NT2/D1 (cell line): ENCODE results near the gene NCAM2.

Experiments used
- DNase-seq: peaks from one replicate; pipeline ENCODE4 v3.0.0-alpha.2; 2011; ENCODE audit warnings: low read depth, low spot score
- H3K27me3 ChIP-seq: 2 replicates; pipeline ENCODE4 v1.6.0; 2011; ENCODE audit warnings: mild to moderate bottlenecking; ENCODE audit not compliant: insufficient read length, insufficient read depth
- H3K36me3 ChIP-seq: 2 replicates; pipeline ENCODE4 v1.6.1; 2011; ENCODE audit warnings: mild to moderate bottlenecking, low read length, mixed read lengths; ENCODE audit not compliant: insufficient read depth, insufficient read length
- H3K4me1 ChIP-seq: 2 replicates; pipeline ENCODE4 v1.5.1; 2011; ENCODE audit not compliant: insufficient read depth, insufficient read length
- H3K4me3 ChIP-seq: 2 replicates; pipeline ENCODE4 v1.5.1; 2011; ENCODE audit warnings: low read depth; ENCODE audit not compliant: insufficient read length
- H3K9ac ChIP-seq: 2 replicates; pipeline ENCODE4 v1.6.0; 2011; ENCODE audit warnings: low read depth; ENCODE audit not compliant: insufficient read length
- H3K9me3 ChIP-seq: 2 replicates; pipeline ENCODE4 v1.5.1; 2011; ENCODE audit warnings: mild to moderate bottlenecking, low read length; ENCODE audit not compliant: insufficient read depth
- SUZ12 ChIP-seq: IDR thresholded peaks from 2 replicates; pipeline ENCODE4 v1.6.1; 2011; ENCODE audit not compliant: insufficient read length, insufficient read depth; ENCODE audit errors: extremely low read depth
- YY1 ChIP-seq: IDR thresholded peaks from 2 replicates; pipeline ENCODE4 v1.6.1; 2011; ENCODE audit not compliant: insufficient read length, insufficient read depth
- ZNF274 ChIP-seq: IDR thresholded peaks from 2 replicates; pipeline ENCODE4 v1.6.1; 2011; ENCODE audit warnings: mild to moderate bottlenecking, low read depth, low read length

NCAM2 gene

DNA sequence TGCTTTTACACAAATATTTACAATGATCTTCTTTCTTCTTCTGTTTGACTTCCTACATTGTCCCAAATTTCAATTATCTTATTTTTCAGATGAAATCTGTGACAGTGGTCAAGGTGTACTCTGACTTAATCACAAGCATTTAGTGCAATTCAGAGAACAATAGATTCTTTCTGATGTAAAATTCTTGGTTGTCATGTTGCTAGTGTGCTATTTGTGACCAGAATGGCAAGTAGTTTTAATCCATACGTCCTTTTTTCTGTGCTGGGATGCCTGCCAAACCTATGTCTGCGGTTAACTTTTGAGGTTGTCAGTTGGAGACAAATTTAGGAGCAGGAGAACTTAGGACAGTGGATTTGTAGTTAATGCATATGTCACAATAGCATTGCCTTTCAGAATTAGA, 31.0 kb downstream of the NCAM2 start:
- no peak overlapping the region for H3K4me3 ChIP-seq
- DNase-seq: peak; percentile 16
- H3K4me1 ChIP-seq: no peaks in the 10 kb centered on the region
- no peak for TF ChIP-seq YY1
- no peak for TF ChIP-seq SUZ12
- TF ChIP-seq ZNF274: no peak
- H3K27me3 ChIP-seq: no peaks in the 10 kb centered on the region
- no peak overlapping the region for H3K9ac ChIP-seq
- H3K9me3 ChIP-seq: no peaks in the 10 kb centered on the region
- H3K36me3 ChIP-seq: no peaks in the 10 kb centered on the region

DNA sequence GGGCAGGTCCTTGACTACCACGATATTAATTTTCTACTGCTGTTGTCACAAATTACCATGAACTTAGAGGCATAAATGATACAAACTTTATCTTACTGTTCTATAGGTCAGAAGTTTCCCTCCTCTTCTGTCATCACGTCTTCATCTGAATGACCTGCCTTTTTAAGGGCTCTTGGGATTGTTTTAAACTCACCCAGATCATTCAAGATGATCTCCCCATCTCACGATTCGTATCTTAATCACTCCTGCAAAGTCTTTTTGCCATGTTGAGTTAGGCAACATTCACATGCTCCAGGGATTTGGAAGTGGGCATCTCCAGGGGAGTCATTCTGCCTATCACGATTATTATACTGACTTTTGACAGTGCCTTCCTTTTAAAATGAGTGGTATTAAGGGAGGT, 32.1 kb downstream of the NCAM2 start:
- TF ChIP-seq YY1: no peak
- no peak for TF ChIP-seq ZNF274
- TF ChIP-seq SUZ12: no peak
- H3K27me3 ChIP-seq: no peaks in the 10 kb centered on the region
- no peaks in the 10 kb centered on the region for H3K36me3 ChIP-seq
- no peak overlapping the region for H3K4me3 ChIP-seq
- no peaks in the 10 kb centered on the region for H3K9me3 ChIP-seq
- no peak overlapping the region for H3K9ac ChIP-seq
- DNase-seq: no peak
- no peaks in the 10 kb centered on the region for H3K4me1 ChIP-seq

DNA sequence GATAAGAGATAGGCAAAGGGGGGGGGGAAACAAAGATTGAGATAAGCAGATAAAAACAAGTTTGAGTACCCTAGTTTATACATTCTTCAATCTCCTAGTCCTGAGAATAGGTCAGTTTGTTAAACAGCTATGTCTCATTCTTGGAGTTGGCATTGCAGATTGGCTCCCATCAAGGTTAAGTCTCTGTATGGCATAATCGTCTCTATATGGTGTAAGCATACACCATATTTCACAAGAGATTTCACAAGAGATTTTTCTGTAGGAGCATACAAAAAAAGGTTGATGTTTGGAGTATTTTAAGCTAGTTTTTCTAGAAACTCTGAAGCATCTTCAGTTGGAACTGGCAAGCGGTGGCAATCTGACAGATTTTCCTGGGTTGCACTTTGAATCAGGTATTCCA, 35.8 kb downstream of the NCAM2 start:
- Histone ChIP-seq H3K27me3 (no peaks in the 10 kb centered on the region), H3K9ac (no peak overlapping the region), H3K36me3 (no peaks in the 10 kb centered on the region), H3K4me1 (no peaks in the 10 kb centered on the region), H3K9me3 (0 out of 2 replicates have a peak, but pooled peaks cover under 1% of the 10 kb centered on the region), H3K4me3 (no peak overlapping the region)
- TF ChIP-seq YY1: no peak
- no peak for TF ChIP-seq SUZ12
- TF ChIP-seq ZNF274: no peak
- no peak for DNase-seq

DNA sequence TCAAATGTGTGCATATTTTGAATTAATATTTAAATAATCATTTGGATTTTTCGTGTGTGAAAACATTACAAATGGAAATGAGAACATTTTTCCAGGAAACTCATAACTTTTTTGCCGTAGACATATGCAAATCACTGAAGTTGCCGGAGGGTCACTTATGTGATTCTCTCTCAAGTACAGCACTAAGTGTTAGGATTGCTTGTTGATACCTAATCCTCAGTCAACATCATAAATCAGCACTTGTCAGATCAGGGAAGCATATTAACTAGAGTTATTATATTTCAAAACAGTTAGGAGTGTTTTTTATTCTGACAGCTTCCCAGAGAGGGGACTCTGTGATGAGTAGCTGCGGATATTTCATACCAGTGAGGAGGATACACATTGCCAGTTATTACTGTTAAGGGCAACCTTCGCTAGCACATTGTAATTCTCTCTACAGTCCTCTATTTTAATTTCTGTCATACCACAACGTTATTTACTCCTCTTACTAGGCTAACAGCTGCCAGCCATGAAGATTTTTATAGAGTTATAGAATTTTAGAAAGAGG, 41.5 kb downstream of the NCAM2 start:
- H3K4me1 ChIP-seq: no peaks in the 10 kb centered on the region

DNA sequence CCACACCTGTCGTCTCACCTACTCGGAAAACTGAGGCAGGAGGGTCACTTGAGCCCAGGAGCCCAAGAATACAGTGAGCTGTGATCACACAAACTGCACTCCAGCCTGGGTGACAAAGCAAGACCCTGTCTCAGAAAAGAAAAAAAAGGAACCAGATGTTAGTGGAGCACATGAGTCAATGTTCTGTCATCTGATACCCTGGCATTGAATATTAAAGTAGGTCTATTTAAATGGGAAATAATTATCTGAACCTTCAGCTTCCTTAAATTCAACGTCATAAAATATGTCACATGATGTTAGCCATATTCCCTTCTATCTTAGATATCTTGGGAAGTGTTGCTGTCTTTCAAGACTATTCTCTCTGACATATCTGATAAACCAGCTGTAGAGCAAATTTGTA, 47.3 kb downstream of the NCAM2 start:
- Histone ChIP-seq H3K27me3 (no peaks in the 10 kb centered on the region), H3K9ac (no peak overlapping the region), H3K36me3 (no peaks in the 10 kb centered on the region), H3K4me3 (no peak overlapping the region), H3K9me3 (no peaks in the 10 kb centered on the region), H3K4me1 (no peaks in the 10 kb centered on the region)
- TF ChIP-seq SUZ12: no peak
- no peak for TF ChIP-seq YY1
- TF ChIP-seq ZNF274: no peak
- DNase-seq: no peak

More for the DNA sequence above, 41.5 kb downstream of the NCAM2 start:
- no peak for TF ChIP-seq ZNF274
- TF ChIP-seq YY1: no peak
- no peak for TF ChIP-seq SUZ12
- Histone ChIP-seq H3K36me3 (no peaks in the 10 kb centered on the region), H3K4me3 (no peak overlapping the region), H3K27me3 (no peaks in the 10 kb centered on the region), H3K9me3 (peaks cover 9% of the 10 kb centered on the region), H3K9ac (no peak overlapping the region)
- DNase-seq: no peak

DNA sequence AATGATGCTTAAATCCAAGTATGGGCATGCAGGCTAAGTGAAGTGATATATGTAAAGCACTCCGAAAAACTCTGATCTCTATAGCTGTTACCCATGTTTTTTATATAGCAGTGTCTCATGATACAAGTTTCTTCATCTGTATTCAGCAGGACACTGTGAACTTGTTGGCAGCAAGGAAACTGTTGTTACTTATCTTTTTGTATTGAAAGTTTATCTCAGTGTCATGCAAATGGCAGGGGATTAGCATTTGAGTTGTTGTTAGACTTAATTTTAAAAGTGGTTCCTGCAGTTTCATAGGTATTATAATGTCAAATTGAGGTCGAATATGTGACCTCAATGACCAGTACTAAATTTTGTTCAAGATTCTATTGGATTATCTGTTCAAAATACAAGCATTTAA, 47.9 kb downstream of the NCAM2 start:
- H3K9ac ChIP-seq: no peak overlapping the region
- no peaks in the 10 kb centered on the region for H3K27me3 ChIP-seq
- H3K9me3 ChIP-seq: no peaks in the 10 kb centered on the region
- DNase-seq: peak; percentile 28
- H3K36me3 ChIP-seq: no peaks in the 10 kb centered on the region
- TF ChIP-seq ZNF274 (no peak), SUZ12 (no peak), YY1 (no peak)
- no peaks in the 10 kb centered on the region for H3K4me1 ChIP-seq
- H3K4me3 ChIP-seq: no peak overlapping the region

DNA sequence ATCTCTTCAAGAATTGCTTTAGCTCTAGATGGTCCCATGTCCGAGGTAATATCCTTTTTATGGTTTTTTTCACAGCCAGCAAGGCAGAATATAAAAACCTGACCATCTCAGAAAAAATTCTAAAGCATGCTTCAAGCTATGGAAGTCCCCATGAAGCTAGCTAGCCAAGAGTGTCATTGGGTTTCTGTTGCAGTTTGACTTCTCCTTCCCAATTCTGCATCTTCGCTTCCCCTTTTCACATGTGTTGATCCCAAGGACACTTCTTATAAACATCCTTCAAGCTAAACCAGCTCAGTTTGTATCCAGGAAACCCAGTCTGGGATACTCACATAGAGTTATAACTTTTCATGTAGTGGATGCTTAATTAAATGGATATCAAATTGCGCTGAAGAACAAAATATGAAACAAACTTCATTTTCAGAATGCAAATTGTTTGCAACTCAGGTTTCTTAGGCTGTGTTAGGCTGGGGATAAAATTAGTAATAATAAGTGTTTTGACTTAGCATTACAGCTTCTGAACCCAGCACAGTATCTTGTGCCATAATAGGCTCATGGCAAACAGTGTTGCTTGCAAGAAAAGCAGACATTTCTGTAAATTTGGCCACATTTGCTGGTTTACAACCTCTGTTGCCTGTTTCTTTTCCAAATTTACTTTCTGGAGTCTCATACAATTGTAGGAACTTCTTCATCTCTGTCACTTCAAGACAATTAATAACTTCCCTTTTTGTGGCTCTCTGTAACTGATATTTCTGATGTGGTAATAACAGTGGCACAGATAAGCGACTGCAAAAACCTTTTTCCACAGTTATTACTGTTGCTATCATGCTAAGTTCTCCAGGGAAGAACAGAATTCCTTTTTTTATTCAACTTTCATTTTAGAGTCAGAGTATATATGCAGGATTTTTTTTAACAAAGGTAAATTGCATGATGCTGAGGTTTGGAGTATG, 53.2 kb downstream of the NCAM2 start:
- H3K27me3 ChIP-seq: no peaks in the 10 kb centered on the region
- H3K36me3 ChIP-seq: no peaks in the 10 kb centered on the region
- TF ChIP-seq SUZ12 (no peak), YY1 (no peak), ZNF274 (no peak)
- no peak overlapping the region for H3K9ac ChIP-seq
- no peak for DNase-seq
- H3K4me1 ChIP-seq: no peaks in the 10 kb centered on the region
- no peak overlapping the region for H3K4me3 ChIP-seq
- no peaks in the 10 kb centered on the region for H3K9me3 ChIP-seq
